HEK293 (cell line): ENCODE results near the gene ARIH2.

ENCODE experiments used
- KLF7 ChIP-seq: fragments of 450-650 bp; formaldehyde crosslinking; IDR thresholded peaks from 2 replicates; pipeline ENCODE4 v1.5.1; 2016; ENCODE audit warnings: missing biosample characterization, missing genetic modification characterization, borderline replicate concordance
- SCRT2 ChIP-seq: fragments of 450-650 bp; formaldehyde crosslinking; IDR thresholded peaks from 2 replicates; pipeline ENCODE4 v1.5.1; 2016; ENCODE audit warnings: missing biosample characterization, missing genetic modification characterization
- SP2 ChIP-seq: fragments of 450-650 bp; formaldehyde crosslinking; IDR thresholded peaks from 2 replicates; pipeline ENCODE4 v1.5.1; 2016; ENCODE audit warnings: missing biosample characterization, missing genetic modification characterization
- ZBTB21 ChIP-seq: fragments of 450-650 bp; formaldehyde crosslinking; IDR thresholded peaks from 2 replicates; pipeline ENCODE4 v1.5.1; 2017; ENCODE audit warnings: missing biosample characterization, missing genetic modification characterization
- ZNF138 ChIP-seq: fragments of 450-650 bp; formaldehyde crosslinking; IDR thresholded peaks from 2 replicates; pipeline ENCODE4 v1.5.1; 2016; ENCODE audit warnings: missing biosample characterization, missing genetic modification characterization, borderline replicate concordance
- ZNF266 ChIP-seq: fragments of 450-650 bp; formaldehyde crosslinking; IDR thresholded peaks from 2 replicates; pipeline ENCODE4 v1.5.1; 2016; ENCODE audit warnings: missing biosample characterization, missing genetic modification characterization, low read depth
- ZNF747 ChIP-seq: fragments of 450-650 bp; formaldehyde crosslinking; IDR thresholded peaks from 2 replicates; pipeline ENCODE4 v1.5.1; 2016; ENCODE audit warnings: missing biosample characterization, missing genetic modification characterization
- TF ChIP-seq, protein P1 (sequence below): fragments of 450-650 bp; formaldehyde crosslinking; IDR thresholded peaks from 2 replicates; pipeline ENCODE4 v1.5.1; 2016; ENCODE audit warnings: missing biosample characterization, missing genetic modification characterization

DNA sequence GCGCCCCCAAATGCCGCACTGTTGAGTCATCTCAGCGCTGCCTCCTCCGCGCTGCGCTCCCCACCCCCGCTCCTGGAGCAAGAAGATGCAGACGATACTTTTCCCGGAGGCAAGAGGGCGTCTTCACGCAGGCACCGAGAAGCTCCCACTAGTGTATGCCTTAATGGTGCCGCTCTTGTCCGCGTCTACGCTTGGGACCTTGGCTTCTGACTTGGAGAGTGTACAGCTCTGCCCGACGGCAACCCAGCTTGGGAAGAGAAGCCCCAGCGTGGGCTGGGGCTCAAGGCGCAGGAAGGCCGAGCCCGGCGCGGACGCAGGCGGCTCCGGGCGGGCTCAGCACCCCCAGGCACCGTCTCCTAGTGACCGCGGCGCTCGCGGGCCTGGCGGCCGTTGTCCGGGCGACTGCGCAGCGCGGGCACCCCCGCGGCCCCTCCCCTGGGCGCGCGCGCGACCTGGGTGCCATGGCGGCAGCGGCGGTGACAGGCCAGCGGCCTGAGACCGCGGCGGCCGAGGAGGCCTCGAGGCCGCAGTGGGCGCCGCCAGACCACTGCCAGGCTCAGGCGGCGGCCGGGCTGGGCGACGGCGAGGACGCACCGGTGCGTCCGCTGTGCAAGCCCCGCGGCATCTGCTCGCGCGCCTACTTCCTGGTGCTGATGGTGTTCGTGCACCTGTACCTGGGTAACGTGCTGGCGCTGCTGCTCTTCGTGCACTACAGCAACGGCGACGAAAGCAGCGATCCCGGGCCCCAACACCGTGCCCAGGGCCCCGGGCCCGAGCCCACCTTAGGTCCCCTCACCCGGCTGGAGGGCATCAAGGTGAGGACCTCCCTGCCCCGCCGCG is 71.4 kb downstream of the ARIH2 start, which contains the start of gene P4HTM:
- TF ChIP-seq, protein P1, sequence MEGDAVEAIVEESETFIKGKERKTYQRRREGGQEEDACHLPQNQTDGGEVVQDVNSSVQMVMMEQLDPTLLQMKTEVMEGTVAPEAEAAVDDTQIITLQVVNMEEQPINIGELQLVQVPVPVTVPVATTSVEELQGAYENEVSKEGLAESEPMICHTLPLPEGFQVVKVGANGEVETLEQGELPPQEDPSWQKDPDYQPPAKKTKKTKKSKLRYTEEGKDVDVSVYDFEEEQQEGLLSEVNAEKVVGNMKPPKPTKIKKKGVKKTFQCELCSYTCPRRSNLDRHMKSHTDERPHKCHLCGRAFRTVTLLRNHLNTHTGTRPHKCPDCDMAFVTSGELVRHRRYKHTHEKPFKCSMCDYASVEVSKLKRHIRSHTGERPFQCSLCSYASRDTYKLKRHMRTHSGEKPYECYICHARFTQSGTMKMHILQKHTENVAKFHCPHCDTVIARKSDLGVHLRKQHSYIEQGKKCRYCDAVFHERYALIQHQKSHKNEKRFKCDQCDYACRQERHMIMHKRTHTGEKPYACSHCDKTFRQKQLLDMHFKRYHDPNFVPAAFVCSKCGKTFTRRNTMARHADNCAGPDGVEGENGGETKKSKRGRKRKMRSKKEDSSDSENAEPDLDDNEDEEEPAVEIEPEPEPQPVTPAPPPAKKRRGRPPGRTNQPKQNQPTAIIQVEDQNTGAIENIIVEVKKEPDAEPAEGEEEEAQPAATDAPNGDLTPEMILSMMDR (tag by site-specific recombination) = peak; percentile 89
- no peak for TF ChIP-seq ZNF138 (tag by site-specific recombination)
- TF ChIP-seq ZNF747 (tag by site-specific recombination) = no peak
- no peak for TF ChIP-seq ZNF266 (tag by site-specific recombination)
- 0 out of 2 replicates have a peak, but pooled peaks have one; percentile 15 for TF ChIP-seq SP2
- no peak; the same call in 1 of the 2 replicates for TF ChIP-seq SCRT2 (tag by site-specific recombination)
- TF ChIP-seq ZBTB21 (tag by site-specific recombination) = no peak
- TF ChIP-seq KLF7 = no peak
